Measurements from ENCODE around the gene NAGLU.

NAGLU gene

GRCh38 chr17:42577532-42578281 is 41.7 kb downstream of the NAGLU start, which contains the start of gene PSMC3IP:
PSMC3IP (minus strand) TSS chr17:42577729; CDS start chr17:42577686, 43 bp downstream.
- peak within 1 kb of the TSS; percentile 90 for H3K4me3 ChIP-seq (replicated peaks; ENCODE audit: low read depth, low read length)
- peak; percentile 41 for TF ChIP-seq CTCF (IDR thresholded peaks at IDR 0.05; ENCODE audit: low read depth, low read length, missing control alignments)
- DNase-seq (ENCODE audit: extremely low read depth, low read depth), result peak; percentile 79

DNA sequence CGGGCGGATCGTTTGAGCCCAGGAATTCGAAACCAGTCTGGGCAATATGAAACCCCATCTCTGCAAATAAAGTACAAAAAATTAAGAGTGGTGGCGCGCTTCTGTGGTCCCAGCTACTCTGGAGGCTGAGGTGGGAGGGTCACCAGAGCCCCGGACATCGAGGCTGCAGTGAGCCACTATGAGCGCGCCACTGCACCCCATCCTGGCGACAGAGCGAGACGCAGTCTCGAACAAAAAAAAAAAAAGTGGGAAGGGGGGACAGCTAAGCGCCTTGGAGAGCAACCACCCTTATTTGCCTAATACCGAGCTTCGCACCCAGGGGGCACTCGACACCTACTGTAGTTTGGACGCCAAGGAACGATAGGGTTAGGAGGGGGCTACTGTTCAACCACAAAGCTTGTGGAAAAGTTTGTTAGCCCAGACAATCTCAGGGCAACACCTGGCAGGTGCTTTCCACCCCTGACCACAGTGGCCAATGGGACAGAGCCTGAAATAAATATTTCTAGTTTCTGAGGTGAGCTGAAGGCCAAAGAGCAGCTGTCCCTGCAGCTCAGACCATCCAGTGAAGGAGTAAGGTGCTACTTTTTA is 42.3 kb downstream of the NAGLU start:
- peak overlapping the region; percentile 90 for H3K4me3 ChIP-seq (replicated peaks; ENCODE audit: low read depth, low read length)
- peak; percentile 78 for TF ChIP-seq CTCF (IDR thresholded peaks at IDR 0.05; ENCODE audit: low read depth, low read length, missing control alignments)
- peak; percentile 52 for DNase-seq (ENCODE audit: extremely low read depth, low read depth)

DNA sequence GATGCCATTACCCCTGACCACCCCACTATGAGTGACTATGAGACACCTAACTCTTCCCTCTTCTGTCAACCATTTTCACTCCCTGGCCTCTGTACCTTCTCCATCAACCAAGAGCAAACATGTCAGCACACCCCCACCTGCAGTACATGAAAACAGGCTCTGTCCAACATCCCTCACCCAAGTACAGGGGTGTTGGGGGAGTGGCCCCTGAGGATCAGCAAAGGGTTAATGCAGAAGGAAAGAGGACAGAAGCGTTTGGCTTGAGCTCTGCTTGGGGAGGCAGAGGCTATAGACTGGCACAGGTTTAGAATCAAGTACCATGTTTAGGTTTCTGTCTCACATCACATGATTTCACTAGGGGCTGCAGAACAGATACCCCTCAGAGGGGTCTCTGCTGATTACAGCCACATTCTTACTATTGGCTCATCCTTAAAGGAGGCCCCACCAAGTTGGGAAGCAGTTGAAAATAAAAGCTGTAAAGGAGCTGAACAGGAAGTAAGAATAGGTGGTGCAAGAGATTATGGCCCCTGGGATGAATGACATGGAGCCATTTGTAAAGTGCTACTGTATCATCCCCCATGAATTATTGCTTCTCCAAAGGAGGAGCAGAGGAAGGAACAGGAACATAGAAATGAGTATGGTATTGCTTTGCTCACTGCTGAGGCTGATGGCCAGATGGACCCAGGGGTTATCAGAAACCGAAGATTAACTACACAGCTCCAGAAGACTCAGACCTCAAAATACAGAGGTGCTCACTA is 43.9 kb downstream of the NAGLU start:
- DNase-seq (ENCODE audit: extremely low read depth, low read depth), result no peak
- no peak overlapping the region for H3K4me3 ChIP-seq (replicated peaks; ENCODE audit: low read depth, low read length)
- TF ChIP-seq CTCF (IDR thresholded peaks at IDR 0.05; ENCODE audit: low read depth, low read length, missing control alignments), result no peak

- DNase-seq (ENCODE audit: extremely low read depth, low read depth), result no peak
- no peak overlapping the region for H3K4me3 ChIP-seq (replicated peaks; ENCODE audit: low read depth, low read length)
- no peak for TF ChIP-seq CTCF (IDR thresholded peaks at IDR 0.05; ENCODE audit: low read depth, low read length, missing control alignments)
Observed at GRCh38 chr17:42581744-42582270, 45.8 kb downstream of the NAGLU start.

GRCh38 chr17:42584880-42585279 is 48.8 kb downstream of the NAGLU start:
- TF ChIP-seq CTCF (IDR thresholded peaks at IDR 0.05; ENCODE audit: low read depth, low read length, missing control alignments), result no peak
- DNase-seq (ENCODE audit: extremely low read depth, low read depth), result no peak
- no peak overlapping the region for H3K4me3 ChIP-seq (replicated peaks; ENCODE audit: low read depth, low read length)

GRCh38 chr17:42585353-42585752 is 49.3 kb downstream of the NAGLU start:
- H3K4me3 ChIP-seq (replicated peaks; ENCODE audit: low read depth, low read length), result no peak overlapping the region
- TF ChIP-seq CTCF (IDR thresholded peaks at IDR 0.05; ENCODE audit: low read depth, low read length, missing control alignments), result no peak
- no peak for DNase-seq (ENCODE audit: extremely low read depth, low read depth)

Data from HFF-Myc (cell line).